ENCODE data around the gene MYH3.

DNA sequence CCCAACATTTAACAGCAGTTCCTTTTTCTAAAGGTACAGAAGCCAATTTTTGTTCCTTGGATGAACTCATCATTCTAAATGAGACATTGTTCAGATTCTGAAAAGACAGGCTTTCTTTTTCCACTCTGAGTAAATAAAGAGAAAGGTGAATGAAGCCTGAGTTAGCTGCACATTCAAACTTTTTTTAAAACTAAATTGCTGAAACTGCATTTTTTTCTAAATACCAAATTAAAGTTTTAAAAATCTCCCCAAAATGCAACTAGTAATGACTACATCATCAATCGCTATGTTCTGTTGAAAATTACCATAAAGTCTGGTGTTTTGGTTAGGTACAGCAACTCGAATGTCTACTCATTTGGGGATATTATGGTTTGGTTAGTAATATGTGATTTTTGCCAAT, 30.4 kb upstream of the MYH3 start:
- TF ChIP-seq ZBED1 (IDR thresholded peaks at IDR 0.05; ENCODE audit: borderline replicate concordance) (no peak), NFYA (IDR thresholded peaks at IDR 0.05; ENCODE audit: borderline replicate concordance, low read depth, low read length) (no peak), FOS (IDR thresholded peaks at IDR 0.05; ENCODE audit: borderline replicate concordance, extremely low read depth, insufficient read length) (no peak), PML (IDR thresholded peaks at IDR 0.05; ENCODE audit: low read length) (no peak), HDAC2 (IDR thresholded peaks at IDR 0.05) (no peak), EZH2 (IDR thresholded peaks at IDR 0.05; ENCODE audit: borderline replicate concordance, control insufficient read depth, low read depth, low read length) (no peak), RAD21 (IDR thresholded peaks at IDR 0.05; ENCODE audit: insufficient read depth, low read depth, low read length) (no peak), FOXK2 (IDR thresholded peaks at IDR 0.05) (no peak), KAT2A (conservative IDR thresholded peaks at IDR 0.05; ENCODE audit: control insufficient read depth, low read depth, low read length) (no peak)
- TF ChIP-seq, protein P1, sequence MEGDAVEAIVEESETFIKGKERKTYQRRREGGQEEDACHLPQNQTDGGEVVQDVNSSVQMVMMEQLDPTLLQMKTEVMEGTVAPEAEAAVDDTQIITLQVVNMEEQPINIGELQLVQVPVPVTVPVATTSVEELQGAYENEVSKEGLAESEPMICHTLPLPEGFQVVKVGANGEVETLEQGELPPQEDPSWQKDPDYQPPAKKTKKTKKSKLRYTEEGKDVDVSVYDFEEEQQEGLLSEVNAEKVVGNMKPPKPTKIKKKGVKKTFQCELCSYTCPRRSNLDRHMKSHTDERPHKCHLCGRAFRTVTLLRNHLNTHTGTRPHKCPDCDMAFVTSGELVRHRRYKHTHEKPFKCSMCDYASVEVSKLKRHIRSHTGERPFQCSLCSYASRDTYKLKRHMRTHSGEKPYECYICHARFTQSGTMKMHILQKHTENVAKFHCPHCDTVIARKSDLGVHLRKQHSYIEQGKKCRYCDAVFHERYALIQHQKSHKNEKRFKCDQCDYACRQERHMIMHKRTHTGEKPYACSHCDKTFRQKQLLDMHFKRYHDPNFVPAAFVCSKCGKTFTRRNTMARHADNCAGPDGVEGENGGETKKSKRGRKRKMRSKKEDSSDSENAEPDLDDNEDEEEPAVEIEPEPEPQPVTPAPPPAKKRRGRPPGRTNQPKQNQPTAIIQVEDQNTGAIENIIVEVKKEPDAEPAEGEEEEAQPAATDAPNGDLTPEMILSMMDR (IDR thresholded peaks at IDR 0.05 in 2 of 3, conservative IDR thresholded peaks at IDR 0.05 in 1 of 3; ENCODE audit: control insufficient read depth in 2 of 3, extremely low read depth in 1 of 3, insufficient read depth in 1 of 3, low read depth in 3 of 3, low read length in 3 of 3): no peak
- TF ChIP-seq, protein P2, sequence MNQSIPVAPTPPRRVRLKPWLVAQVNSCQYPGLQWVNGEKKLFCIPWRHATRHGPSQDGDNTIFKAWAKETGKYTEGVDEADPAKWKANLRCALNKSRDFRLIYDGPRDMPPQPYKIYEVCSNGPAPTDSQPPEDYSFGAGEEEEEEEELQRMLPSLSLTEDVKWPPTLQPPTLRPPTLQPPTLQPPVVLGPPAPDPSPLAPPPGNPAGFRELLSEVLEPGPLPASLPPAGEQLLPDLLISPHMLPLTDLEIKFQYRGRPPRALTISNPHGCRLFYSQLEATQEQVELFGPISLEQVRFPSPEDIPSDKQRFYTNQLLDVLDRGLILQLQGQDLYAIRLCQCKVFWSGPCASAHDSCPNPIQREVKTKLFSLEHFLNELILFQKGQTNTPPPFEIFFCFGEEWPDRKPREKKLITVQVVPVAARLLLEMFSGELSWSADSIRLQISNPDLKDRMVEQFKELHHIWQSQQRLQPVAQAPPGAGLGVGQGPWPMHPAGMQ (IDR thresholded peaks at IDR 0.05; ENCODE audit: borderline replicate concordance): no peak

Data from GM12878 (cell line).